HG03175 (cell line): ENCODE measurements around the gene UBE2D4.
"Not testable (repeated sequence)": the region's sequence is repeated elsewhere in the genome, so short reads cannot be mapped to it uniquely, and the experiment has no call there.

Experiments used
- ATAC-seq: cut with Tn5 transposase; IDR thresholded peaks from one replicate; pipeline ENCODE4 v1.9.1; 2021; ENCODE audit warnings: mild to moderate bottlenecking, moderate library complexity; ENCODE audit not compliant: unreplicated experiment

The UBE2D4 gene

GRCh38 chr7:43925984-43926797 lies at the start of gene UBE2D4:
Gene UBE2D4, plus strand, starts transcription at chr7:43926436. Its CDS starts 97 bp downstream, at chr7:43926533.
- peak; percentile 92 for ATAC-seq

DNA sequence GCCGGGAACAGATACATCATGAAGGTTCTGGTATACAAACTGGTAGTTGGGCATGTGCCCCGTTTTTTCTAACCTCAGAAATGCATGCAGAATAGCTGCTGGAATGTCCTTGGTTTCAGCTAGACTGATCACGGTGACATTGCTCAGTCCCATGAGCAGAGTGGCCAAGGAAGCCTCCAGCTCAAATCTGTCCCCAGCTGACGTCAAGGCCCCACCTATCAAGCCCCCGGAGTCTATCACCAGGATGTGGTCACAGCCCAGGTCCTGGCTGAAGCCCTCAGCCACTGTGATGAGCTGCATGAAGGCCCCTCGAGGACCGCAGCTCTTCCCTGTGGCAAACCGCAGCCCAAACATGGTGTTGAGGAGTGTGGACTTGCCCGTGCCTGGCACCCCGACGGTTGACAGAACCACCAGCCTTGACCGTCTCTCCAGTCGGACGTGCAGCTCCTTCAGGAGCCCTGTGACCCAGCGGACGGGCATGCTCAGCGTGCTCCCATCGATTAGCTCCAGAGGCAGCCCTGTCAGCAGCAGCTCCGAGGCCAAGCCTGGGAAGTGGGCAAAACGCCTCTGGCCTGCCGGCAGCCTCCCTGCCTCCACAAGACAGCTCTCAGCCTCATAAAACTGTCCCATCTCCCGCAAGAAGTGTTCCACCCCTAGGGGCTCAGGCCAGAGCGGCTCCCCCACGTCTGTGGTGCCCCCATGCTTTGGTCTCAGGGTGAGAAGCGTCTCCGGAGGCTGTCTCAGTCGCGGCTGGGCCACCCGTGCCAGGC lies 49.1 kb upstream of the UBE2D4 start:
- ATAC-seq = no peak

DNA sequence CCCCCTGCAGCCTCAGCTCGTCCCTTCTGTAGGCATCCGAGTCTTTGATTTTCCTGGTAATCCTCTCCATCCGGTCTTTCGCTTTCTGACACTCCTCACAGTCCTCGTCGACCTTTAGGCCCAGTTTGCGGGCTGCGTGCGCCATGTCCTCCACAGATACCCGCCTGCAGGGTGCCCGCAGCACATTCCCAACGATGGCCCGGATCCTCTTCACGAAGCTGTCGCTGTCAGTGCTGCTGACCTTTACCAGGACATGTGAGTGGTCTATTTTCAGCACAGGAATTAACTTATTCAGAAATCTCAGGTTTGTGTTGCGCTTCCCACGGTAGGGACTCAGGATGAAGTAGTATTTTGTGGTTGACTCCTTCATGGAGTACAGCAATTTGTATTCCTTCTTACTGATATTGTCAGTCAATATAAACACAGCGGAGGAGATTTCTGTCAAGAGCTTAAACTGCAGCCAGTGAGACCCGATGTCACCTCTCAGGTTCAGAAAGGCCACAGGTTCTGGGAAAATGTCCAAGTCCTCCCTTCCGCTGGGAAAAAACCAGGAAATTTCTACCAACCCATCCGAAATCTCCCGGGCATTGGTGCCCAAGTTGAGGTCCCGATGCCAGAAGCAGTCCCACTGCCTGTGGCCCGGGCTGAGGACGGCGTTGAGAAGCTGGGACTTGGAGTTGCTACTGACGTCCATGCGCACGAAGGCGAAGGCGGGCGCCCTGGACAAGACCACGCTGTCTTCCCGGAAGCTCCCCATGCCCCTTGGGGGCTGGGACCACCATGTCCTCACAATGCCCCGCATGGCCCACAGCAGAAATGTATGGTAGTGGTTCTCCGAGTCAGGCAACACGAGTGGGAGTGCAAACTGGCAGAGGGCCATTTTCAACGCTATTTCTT lies 48.0 kb upstream of the UBE2D4 start:
- no peak for ATAC-seq

GRCh38 chr7:43878867-43879266 lies 47.4 kb upstream of the UBE2D4 start:
- ATAC-seq = no peak

DNA sequence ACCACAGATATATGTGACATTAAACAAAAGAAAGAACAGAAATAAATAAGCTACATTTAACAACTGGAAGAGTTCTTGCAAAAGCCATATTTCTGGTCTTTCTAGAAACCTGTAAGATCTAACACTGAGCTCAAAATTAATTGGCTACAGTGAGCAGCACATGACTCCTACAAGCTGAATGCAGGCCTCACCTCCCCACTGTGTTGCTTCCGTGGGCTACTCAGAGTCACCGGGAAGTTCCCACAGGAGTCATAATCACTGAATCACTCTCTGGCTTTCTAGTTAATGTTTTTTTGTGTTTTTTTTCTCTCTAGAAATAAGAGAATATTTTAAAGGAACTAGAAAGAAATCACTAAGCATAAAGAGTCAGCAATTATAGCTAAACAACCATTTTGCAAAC lies 46.8 kb upstream of the UBE2D4 start:
- no peak for ATAC-seq

DNA sequence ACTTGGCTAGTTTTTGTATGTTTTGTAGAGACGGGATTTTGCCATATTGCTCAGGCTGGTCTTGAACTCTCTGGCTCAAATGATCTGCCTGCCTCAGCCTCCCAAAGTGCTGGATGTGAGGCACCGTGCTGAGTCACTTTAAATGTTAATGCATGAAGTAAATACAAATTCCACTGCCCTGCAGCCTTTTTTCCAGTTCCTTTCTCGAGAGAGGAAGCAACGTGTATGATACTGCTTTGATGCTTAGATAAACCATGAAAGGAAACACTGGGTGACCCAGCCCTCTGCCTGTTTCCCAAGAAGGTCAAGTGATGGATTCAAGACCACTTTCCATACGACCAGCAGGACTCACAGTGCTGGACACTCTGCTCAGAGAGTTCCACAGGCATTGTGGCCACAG lies 45.6 kb upstream of the UBE2D4 start:
- ATAC-seq = no peak

DNA sequence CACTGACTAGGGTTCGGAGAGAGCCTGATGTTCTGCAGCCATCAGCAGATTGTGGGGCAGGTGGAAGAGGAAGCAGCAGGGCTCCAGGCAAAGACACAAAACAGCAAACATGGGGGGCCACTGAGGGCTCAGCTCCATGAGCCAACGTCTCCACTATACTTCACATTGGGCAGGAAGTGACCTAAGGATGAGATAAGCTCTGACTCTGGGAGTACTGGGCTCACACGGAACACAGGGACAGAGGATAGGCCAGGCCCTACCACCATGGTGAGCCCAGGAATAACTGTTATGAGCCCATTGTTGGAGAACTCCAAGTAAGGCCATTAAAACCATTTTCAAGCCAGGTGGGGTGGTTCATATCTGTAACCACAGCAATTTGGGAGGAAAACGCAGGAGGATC lies 42.0 kb upstream of the UBE2D4 start:
- no peak for ATAC-seq

- ATAC-seq = no peak
These were observed 41.6 kb upstream of the UBE2D4 start for GRCh38 chr7:43884617-43885016.

DNA sequence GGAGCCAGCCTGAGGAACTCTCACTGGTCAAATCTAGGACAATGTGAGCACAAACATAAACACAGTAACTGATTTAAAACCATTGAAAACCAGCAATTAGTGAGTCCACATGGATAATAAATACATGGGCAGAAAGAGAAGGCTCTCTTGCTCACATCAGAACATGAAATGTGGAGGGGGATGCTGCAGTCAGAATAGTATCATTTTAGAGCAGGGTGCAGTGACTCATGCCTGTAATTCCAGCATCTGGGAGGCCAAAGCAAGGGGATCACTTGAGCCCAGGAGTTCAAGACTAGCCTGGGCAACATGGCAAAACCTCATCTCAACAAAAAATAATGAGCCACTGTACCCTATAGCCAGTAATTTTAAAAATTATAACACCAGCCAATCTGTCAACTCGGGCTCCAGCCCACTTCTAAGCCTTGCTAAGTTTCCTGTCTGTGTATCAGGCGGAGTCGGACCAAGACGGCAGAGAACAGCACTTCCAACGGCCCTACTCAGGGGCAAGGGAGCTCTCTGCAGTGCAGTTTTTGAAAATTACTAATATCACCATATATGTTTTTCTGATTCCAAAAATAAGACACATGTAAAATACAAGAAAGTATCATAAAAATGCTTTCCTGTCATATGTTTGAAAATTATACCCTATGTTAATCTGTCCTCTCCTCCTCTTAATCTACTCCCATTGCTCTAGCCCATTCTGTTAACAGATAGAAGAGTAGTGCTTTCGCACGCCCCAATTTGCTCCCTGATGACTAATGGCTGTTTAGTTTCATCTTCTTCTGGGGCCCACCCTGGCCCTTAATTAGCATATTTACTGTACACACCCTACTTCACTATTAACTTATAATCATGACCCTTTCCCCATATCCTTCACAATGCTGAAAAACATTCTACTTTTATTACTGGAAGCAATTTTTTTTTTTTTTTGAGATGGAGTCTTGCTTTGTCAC lies 37.0 kb upstream of the UBE2D4 start:
- no peak for ATAC-seq

- ATAC-seq = no peak
These were observed 35.8 kb upstream of the UBE2D4 start for GRCh38 chr7:43890468-43890867.

DNA sequence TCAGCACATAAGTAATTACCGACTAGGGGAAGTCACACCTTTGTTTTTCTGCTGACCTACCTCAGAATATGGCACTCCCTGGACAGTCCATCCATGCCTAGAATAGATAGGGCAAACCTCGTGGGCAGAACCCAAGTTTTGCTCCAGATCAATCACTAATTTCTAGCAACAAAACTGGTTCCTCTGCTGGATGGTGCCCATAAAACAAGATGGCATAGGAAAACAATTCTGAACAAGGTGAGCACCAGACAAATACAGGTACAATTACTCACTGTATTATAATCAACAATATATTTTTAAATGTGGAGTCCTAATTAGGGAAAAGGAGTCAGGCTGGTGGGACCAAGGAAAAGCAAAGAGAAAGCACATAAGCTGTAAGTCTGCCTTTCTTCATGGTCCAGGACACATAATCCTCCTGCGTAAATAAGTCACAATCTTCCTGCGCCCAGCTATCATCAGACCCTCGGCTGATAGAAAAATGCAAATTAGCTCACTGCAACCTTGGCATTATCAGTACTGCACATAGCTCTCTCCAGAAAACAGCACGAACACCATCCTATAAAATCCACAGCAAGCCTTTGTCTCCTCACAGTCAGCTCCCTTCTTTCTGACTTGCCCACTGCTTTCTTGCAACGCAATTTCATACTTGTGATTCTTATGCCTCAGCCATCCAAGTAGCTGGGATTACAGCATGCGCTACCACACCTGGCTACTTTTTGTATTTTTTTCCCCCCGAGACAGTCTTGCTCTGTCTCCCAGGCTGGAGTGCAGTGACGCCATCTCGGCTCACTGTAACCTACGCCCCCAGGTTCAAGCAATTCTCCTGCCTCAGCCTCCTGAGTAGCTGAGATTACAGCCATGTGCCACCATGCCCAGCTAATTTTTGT lies 34.9 kb upstream of the UBE2D4 start:
- ATAC-seq = no peak

DNA sequence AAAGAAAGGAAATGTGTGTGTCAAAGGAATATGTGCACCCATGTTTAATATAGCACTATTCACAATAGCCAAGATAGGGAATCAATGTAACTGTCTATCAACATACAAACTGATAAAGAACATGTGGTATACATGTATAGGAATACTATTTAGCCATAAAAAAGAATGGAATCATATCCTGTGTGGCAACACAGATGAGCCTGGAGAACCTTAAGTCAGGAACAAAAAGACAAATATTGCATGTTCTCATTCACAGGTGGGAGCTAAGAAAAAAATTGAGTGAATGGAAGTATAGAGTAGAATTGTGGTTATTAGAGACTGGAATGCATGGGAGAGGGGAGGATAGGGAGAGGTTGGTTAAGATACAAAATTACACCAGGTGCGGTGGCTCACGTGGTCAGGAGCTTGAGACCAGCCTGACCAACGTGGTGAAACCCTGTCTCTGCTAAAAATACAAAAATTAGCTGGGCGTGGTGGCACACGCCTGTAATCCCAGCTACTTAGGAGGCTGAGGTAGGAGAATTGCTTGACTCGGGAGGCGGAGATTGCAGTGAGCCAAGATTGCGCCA lies 30.3 kb upstream of the UBE2D4 start:
- no peak for ATAC-seq

- not testable (repeated sequence) for ATAC-seq
These were observed 27.7 kb upstream of the UBE2D4 start for GRCh38 chr7:43898571-43898970.

DNA sequence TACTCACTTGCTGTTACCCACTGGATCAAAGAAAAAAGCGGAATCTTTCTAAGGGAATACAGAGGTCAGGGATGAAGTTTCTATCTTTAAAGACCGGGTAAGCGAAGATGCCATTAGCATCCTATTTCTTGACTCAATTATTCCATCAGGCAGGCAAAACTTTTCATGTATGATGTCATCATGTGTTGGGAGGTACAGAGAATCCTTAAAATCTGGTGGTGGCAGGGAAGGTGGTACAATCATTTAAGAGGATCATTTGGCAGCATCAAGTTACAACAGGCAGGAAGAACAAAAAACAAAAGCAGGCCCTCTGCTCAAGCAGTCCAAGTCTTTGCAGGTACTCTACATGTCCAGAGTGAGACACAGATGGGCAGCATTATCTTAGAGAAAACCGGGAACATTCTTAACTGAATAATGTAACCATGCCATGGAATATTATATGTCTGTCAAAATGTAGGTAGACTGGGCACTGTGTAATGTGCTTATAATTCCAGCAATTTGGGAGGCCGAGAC lies 23.6 kb upstream of the UBE2D4 start:
- no peak for ATAC-seq

DNA sequence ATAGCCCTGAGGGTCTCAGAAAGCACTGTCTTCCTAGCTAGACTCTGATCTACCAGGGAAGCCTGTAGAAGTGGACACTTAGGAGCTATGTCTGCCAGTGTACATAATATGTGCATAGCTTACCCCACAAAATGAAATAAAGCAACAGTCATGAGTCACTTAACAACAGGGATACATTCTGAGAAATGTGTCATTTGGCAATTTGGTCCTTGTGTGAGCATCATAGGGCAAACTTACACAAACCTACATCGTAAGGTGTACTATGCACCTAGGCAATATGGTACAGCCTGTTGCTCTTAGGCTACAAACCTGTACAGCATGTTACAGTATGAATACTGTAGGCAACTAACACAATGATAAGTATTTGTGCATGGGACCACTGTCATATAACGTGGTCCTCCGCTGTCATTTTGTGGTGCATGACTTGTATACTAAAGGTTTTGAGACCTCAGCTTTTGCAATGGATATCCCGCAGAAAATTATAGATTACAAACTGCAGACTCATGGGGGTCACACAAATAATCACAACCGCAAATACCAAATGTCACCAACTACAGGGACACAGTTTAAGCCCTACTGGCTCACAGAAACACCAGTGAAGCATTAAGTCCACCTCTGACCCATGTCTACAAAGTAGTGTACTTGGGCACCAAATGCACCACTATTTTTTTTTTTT lies 21.6 kb upstream of the UBE2D4 start:
- no peak for ATAC-seq

GRCh38 chr7:43905209-43905946 lies 20.9 kb upstream of the UBE2D4 start:
- ATAC-seq = no peak

DNA sequence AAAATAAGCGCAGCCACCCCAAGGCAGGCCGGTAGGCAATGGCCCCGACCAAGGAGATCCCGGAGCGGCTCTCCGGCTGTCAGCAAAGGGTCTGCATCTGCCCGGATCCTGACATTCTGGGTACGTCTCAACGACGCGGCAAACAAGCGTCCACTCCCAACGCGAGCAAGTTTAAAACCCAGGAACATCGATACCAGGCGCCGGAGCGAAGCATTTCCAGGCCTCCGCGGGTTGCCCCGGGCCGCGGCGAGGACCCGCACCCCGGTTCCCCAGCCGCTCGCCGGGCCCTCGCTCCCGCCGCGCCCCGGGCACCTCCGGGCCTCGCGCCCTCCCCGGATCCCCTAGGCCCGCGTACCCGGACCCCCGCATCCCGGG lies 20.3 kb upstream of the UBE2D4 start:
- ATAC-seq = peak; percentile 29
